ENCODE measurements around the gene L2HGDH. TPM values are rescaled to one million over a fixed set of nuclear protein-coding genes. Genes with fewer than 3 reads are reported as not detected.

L2HGDH gene
- polyA plus RNA-seq, 3 donors, result 0.11 to 0.86 (median 0.48) TPM

DNA sequence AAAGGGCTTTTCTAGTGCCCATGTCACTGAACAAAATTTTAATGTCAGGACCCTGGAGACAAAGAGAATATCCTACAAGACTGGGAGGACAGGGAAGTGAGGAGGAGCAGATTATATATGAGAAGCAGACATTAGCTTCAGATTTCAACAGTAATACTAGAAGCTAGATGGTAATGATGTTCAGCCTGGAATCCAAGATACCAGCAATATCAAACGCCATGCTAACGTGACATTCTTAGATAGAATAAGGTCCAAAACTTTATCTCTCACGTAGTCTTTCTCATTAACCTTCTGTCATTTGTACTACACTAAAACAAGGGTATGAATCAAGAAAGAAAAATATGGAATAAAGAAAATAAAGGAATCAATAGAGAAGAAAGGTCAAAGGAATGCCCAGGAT lies 99.3 kb downstream of the L2HGDH start:
- H3K4me3 ChIP-seq (replicated peaks in 1 of 3; ENCODE audit: low read depth in 2 of 3, low read length in 3 of 3), result no peak overlapping the region
- H3K27me3 ChIP-seq (ENCODE audit: control insufficient read depth in 2 of 2, insufficient read depth in 2 of 2, low read length in 2 of 2), result no peaks in the 10 kb centered on the region
- no peaks in the 10 kb centered on the region for H3K9me3 ChIP-seq (replicated peaks in 1 of 2; ENCODE audit: control insufficient read depth in 1 of 2, insufficient read depth in 1 of 2, low read length in 2 of 2)
- no peak overlapping the region for H2AFZ ChIP-seq (ENCODE audit: insufficient read depth, low read depth, low read length, poor library complexity, severe bottlenecking)
- Mint-ChIP-seq H3K9me3 (no peaks in the 10 kb centered on the region), H3K36me3 (peaks cover 5 to 24% of the 10 kb centered on the region in 2 donors), H3K4me3 (no peak overlapping the region), H3K4me1 (no peaks in the 10 kb centered on the region), H3K27me3 (ENCODE audit: low read depth in 3 of 3) (no peaks in the 10 kb centered on the region), H3K27ac (peak overlapping the region in 3 of 7 donors; percentile 1 to 41 (median 26))
- H3K4me1 ChIP-seq (ENCODE audit: control insufficient read depth in 1 of 2, insufficient read depth in 2 of 2, low read length in 2 of 2), result no peaks in the 10 kb centered on the region
- peaks cover 100% of the 10 kb centered on the region for H4K20me1 ChIP-seq (ENCODE audit: insufficient read depth, low read length)
- no peak overlapping the region for H3K9ac ChIP-seq (ENCODE audit: insufficient read depth, low read length, poor library complexity, severe bottlenecking)
- WGBS (ENCODE audit: insufficient coverage), result no CpG with 5 or more reads among the region's 3 CpGs
- H3K79me2 ChIP-seq (ENCODE audit: insufficient read depth, low read length), result peaks cover 99% of the 10 kb centered on the region
- H3K27ac ChIP-seq (ENCODE audit: low read depth in 1 of 2, low read length in 2 of 2), result no peak overlapping the region
- peaks cover 0 to 7% of the 10 kb centered on the region in 2 donors for H3K36me3 ChIP-seq (replicated peaks in 1 of 2; ENCODE audit: control insufficient read depth in 1 of 2, insufficient read depth in 2 of 2, low read length in 2 of 2)
- TF ChIP-seq, protein P1, sequence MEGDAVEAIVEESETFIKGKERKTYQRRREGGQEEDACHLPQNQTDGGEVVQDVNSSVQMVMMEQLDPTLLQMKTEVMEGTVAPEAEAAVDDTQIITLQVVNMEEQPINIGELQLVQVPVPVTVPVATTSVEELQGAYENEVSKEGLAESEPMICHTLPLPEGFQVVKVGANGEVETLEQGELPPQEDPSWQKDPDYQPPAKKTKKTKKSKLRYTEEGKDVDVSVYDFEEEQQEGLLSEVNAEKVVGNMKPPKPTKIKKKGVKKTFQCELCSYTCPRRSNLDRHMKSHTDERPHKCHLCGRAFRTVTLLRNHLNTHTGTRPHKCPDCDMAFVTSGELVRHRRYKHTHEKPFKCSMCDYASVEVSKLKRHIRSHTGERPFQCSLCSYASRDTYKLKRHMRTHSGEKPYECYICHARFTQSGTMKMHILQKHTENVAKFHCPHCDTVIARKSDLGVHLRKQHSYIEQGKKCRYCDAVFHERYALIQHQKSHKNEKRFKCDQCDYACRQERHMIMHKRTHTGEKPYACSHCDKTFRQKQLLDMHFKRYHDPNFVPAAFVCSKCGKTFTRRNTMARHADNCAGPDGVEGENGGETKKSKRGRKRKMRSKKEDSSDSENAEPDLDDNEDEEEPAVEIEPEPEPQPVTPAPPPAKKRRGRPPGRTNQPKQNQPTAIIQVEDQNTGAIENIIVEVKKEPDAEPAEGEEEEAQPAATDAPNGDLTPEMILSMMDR (IDR thresholded peaks at IDR 0.05), result no peak
- intact Hi-C loops (cut with micrococcal nuclease), result no loop called here
- no peak overlapping the region for H3K4me2 ChIP-seq (replicated peaks; ENCODE audit: extremely low read depth, low read length, poor library complexity, severe bottlenecking)
- no peak for DNase-seq

- Mint-ChIP-seq H3K27me3 (ENCODE audit: low read depth in 3 of 3) (no peaks in the 10 kb centered on the region), H3K36me3 (peaks cover 5 to 31% of the 10 kb centered on the region in 2 donors), H3K9me3 (no peaks in the 10 kb centered on the region), H3K4me1 (peaks cover under 1% of the 10 kb centered on the region), H3K27ac (no peak overlapping the region), H3K4me3 (no peak overlapping the region)
- Histone ChIP-seq H3K9ac (ENCODE audit: insufficient read depth, low read length, poor library complexity, severe bottlenecking) (no peak overlapping the region), H3K9me3 (replicated peaks in 1 of 2; ENCODE audit: control insufficient read depth in 1 of 2, insufficient read depth in 1 of 2, low read length in 2 of 2) (no peaks in the 10 kb centered on the region), H3K4me2 (replicated peaks; ENCODE audit: extremely low read depth, low read length, poor library complexity, severe bottlenecking) (no peak overlapping the region), H2AFZ (ENCODE audit: insufficient read depth, low read depth, low read length, poor library complexity, severe bottlenecking) (no peak overlapping the region), H3K36me3 (replicated peaks in 1 of 2; ENCODE audit: control insufficient read depth in 1 of 2, insufficient read depth in 2 of 2, low read length in 2 of 2) (peaks cover 0 to 7% of the 10 kb centered on the region in 2 donors), H3K79me2 (ENCODE audit: insufficient read depth, low read length) (peaks cover 99% of the 10 kb centered on the region), H3K4me3 (replicated peaks in 1 of 3; ENCODE audit: low read depth in 2 of 3, low read length in 3 of 3) (no peak overlapping the region), H4K20me1 (ENCODE audit: insufficient read depth, low read length) (peaks cover 100% of the 10 kb centered on the region), H3K27me3 (ENCODE audit: control insufficient read depth in 2 of 2, insufficient read depth in 2 of 2, low read length in 2 of 2) (no peaks in the 10 kb centered on the region), H3K4me1 (ENCODE audit: control insufficient read depth in 1 of 2, insufficient read depth in 2 of 2, low read length in 2 of 2) (no peaks in the 10 kb centered on the region), H3K27ac (ENCODE audit: low read depth in 1 of 2, low read length in 2 of 2) (no peak overlapping the region)
- no peak for DNase-seq
- WGBS (ENCODE audit: insufficient coverage), result no CpG with 5 or more reads among the region's 1 CpG
- TF ChIP-seq, protein P1 (IDR thresholded peaks at IDR 0.05), result no peak
- intact Hi-C loops (cut with micrococcal nuclease), result no loop called here
These were observed 102.0 kb downstream of the L2HGDH start for GRCh38 chr14:50210074-50210473.
